Panc1 (cell line): ENCODE data around the gene PGLYRP2. TPM values are rescaled to one million over a fixed set of nuclear protein-coding genes. Genes with fewer than 3 reads are reported as not detected.

Experiments
- ATAC-seq: fragments of 200-7000 bp; cut with Tn5 transposase; 2 replicates; pipeline ENCODE4 v1.9.1; 2020; ENCODE audit warnings: mild to moderate bottlenecking, moderate library complexity
- BruUV-seq: library from RNA; stranded (reverse); fragments of 400-500 nt; replicated peaks from 2 replicates; lab custom pipeline; 2021; lab: Mats Ljungman, UMichigan
- CTCF ChIA-PET: fragments of 300-600 bp; sonication (Branson Sonifier 250); formaldehyde crosslinking; loops from one replicate; lab custom pipeline; 2022; ENCODE audit warnings: antibody characterized with exemption; lab: Charles Lee
- POLR2A ChIA-PET: fragments of 300-600 bp; sonication (Branson Sonifier 250); formaldehyde crosslinking; loops from one replicate; lab custom pipeline; 2022; ENCODE audit warnings: antibody characterized with exemption; lab: Charles Lee
- DNase-seq: peaks from one replicate; pipeline ENCODE4 v3.0.0-alpha.2; 2010; ENCODE audit warnings: low read depth, low spot score
- H3K27ac ChIP-seq: 2 replicates; pipeline ENCODE4 v1.5.1; 2011; ENCODE audit warnings: mild to moderate bottlenecking, low read length, inconsistent platforms
- H3K27me3 ChIP-seq: fragments of 200-500 bp; sonication (Bioruptor generic); 2 replicates; pipeline ENCODE4 v1.6.0; 2014; ENCODE audit warnings: low read length, inconsistent platforms; ENCODE audit not compliant: control insufficient read depth, insufficient read depth
- H3K36me3 ChIP-seq: fragments of 200-500 bp; sonication (Bioruptor generic); 2 replicates; pipeline ENCODE4 v1.5.1; 2014; ENCODE audit warnings: inconsistent platforms, mild to moderate bottlenecking, low read length, moderate library complexity; ENCODE audit not compliant: control insufficient read depth, insufficient read depth
- H3K4me1 ChIP-seq: 2 replicates; pipeline ENCODE4 v1.5.1; 2011; ENCODE audit warnings: inconsistent platforms, mild to moderate bottlenecking, low read length, moderate library complexity; ENCODE audit not compliant: control insufficient read depth, insufficient read depth
- H3K4me3 ChIP-seq, 2 experiments: 2 replicates each; pipeline ENCODE4 v1.5.1; 2011 to 2012; ENCODE audit warnings: low read depth in 2 of 2, low read length in 2 of 2, mild to moderate bottlenecking in 2 of 2, inconsistent platforms in 1 of 2, moderate library complexity in 1 of 2
- H3K9me3 ChIP-seq: fragments of 200-500 bp; sonication (Bioruptor generic); 2 replicates; pipeline ENCODE4 v1.5.1; 2014; ENCODE audit warnings: low read depth, mild to moderate bottlenecking, inconsistent platforms, low read length, moderate library complexity; ENCODE audit not compliant: control insufficient read depth, insufficient read depth
- POLR2AphosphoS5 ChIP-seq: IDR thresholded peaks from 2 replicates; pipeline ENCODE4 v1.6.1; 2012; ENCODE audit warnings: mild to moderate bottlenecking, low read depth, low read length, moderate library complexity
- SIN3A ChIP-seq: IDR thresholded peaks from 2 replicates; pipeline ENCODE4 v1.6.1; 2012; ENCODE audit warnings: low read depth, mild to moderate bottlenecking, low read length, moderate library complexity, borderline replicate concordance; ENCODE audit not compliant: insufficient read depth
- TCF7L2 ChIP-seq: IDR thresholded peaks from 2 replicates; pipeline ENCODE4 v1.6.1; 2011; ENCODE audit warnings: mild to moderate bottlenecking, low read depth, low read length, inconsistent platforms
- in situ Hi-C: cut with HindIII; loops from 2 replicates; pipeline ENCODE4 v1.10.0; 2016; ENCODE audit warnings: low sequenced_read_pairs, low pct_unique_long_range_greater_than_20kb
- intact Hi-C: fragments of 100-400 bp; cut with micrococcal nuclease; formaldehyde crosslinking; loops from one replicate; pipeline ENCODE4 v1.10.0; 2022; ENCODE audit not compliant: unreplicated experiment
- total RNA-seq: library from RNA; stranded (reverse); gene quantifications from one replicate; pipeline ENCODE4 v1.2.1, GENCODE V29; 2021; ENCODE audit not compliant: unreplicated experiment
- TF ChIP-seq, protein P1 (sequence below): fragments of 450-650 bp; IDR thresholded peaks from 2 replicates; pipeline ENCODE4 v1.5.1; 2017; ENCODE audit warnings: mild to moderate bottlenecking
- TF ChIP-seq, protein P2 (sequence below), 2 experiments: IDR thresholded peaks; 2 replicates each; pipeline ENCODE4 v1.6.1; 2011 to 2012; ENCODE audit warnings: low read depth in 2 of 2, control low read depth in 1 of 2, low read length in 1 of 2, mild to moderate bottlenecking in 1 of 2, moderate library complexity in 1 of 2; ENCODE audit not compliant: insufficient read depth in 1 of 2

Gene PGLYRP2
- total RNA-seq, 1 experiment from 2014 or later: not detected

DNA sequence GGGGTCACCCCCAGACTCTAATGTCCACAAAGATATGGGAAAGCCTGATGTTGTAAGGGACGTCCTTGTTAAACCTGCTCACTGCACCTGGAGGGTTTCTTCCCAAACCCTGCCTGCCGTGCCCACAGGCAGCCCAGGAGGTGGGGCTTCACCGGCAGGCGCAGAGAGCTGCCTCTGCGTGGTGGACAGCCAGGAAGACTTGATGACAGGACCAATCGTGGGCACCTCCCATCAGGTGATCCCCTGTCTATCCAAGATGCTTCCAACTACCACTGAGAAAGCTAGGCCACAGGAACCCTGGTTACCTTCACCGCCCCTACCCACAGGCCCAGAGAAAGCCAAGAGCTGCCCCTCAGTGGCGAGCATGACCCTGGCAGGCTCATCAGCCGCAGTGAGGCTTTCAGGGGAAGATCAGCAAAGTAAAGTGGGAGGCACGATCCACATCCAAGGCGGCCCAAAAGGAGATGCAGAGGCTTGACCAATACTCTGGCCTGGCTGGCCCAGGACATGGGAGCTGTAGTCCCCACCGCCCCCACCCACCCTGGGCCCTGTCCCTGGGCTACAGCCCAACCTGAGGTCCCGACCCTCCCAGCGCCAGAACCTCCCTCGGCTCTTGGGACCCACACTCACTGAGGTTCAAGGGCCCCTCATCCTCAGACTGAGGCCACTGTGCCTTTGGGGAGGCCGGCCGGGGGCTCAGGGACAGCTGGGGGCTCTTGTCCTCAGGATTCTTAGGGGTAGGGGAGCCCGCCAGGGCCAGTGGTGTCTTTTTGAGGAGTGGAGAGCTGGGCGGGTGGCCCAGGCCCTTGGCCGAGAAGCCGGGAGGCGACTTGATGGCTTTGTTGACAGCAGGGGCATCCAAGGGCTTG is 50.1 kb downstream of the PGLYRP2 start:
- Histone ChIP-seq H3K36me3 (peaks cover 5% of the 10 kb centered on the region; the same call in 1 of the 2 replicates), H3K27me3 (no peaks in the 10 kb centered on the region), H3K27ac (no peak overlapping the region), H3K4me1 (peaks cover 10% of the 10 kb centered on the region; the same call in 1 of the 2 replicates), H3K9me3 (no peaks in the 10 kb centered on the region), H3K4me3 (no peak overlapping the region)
- no peak for TF ChIP-seq POLR2AphosphoS5
- TF ChIP-seq TCF7L2: no peak
- no peak for TF ChIP-seq SIN3A
- TF ChIP-seq, protein P1, sequence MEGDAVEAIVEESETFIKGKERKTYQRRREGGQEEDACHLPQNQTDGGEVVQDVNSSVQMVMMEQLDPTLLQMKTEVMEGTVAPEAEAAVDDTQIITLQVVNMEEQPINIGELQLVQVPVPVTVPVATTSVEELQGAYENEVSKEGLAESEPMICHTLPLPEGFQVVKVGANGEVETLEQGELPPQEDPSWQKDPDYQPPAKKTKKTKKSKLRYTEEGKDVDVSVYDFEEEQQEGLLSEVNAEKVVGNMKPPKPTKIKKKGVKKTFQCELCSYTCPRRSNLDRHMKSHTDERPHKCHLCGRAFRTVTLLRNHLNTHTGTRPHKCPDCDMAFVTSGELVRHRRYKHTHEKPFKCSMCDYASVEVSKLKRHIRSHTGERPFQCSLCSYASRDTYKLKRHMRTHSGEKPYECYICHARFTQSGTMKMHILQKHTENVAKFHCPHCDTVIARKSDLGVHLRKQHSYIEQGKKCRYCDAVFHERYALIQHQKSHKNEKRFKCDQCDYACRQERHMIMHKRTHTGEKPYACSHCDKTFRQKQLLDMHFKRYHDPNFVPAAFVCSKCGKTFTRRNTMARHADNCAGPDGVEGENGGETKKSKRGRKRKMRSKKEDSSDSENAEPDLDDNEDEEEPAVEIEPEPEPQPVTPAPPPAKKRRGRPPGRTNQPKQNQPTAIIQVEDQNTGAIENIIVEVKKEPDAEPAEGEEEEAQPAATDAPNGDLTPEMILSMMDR: no peak
- TF ChIP-seq, protein P2, sequence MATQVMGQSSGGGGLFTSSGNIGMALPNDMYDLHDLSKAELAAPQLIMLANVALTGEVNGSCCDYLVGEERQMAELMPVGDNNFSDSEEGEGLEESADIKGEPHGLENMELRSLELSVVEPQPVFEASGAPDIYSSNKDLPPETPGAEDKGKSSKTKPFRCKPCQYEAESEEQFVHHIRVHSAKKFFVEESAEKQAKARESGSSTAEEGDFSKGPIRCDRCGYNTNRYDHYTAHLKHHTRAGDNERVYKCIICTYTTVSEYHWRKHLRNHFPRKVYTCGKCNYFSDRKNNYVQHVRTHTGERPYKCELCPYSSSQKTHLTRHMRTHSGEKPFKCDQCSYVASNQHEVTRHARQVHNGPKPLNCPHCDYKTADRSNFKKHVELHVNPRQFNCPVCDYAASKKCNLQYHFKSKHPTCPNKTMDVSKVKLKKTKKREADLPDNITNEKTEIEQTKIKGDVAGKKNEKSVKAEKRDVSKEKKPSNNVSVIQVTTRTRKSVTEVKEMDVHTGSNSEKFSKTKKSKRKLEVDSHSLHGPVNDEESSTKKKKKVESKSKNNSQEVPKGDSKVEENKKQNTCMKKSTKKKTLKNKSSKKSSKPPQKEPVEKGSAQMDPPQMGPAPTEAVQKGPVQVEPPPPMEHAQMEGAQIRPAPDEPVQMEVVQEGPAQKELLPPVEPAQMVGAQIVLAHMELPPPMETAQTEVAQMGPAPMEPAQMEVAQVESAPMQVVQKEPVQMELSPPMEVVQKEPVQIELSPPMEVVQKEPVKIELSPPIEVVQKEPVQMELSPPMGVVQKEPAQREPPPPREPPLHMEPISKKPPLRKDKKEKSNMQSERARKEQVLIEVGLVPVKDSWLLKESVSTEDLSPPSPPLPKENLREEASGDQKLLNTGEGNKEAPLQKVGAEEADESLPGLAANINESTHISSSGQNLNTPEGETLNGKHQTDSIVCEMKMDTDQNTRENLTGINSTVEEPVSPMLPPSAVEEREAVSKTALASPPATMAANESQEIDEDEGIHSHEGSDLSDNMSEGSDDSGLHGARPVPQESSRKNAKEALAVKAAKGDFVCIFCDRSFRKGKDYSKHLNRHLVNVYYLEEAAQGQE (IDR thresholded peaks at IDR 0.05; ENCODE audit: insufficient read depth in 1 of 2, low read depth in 2 of 2, low read length in 1 of 2): no peak
- DNase-seq: no peak
- intact Hi-C loops: no loop called here
- no peak for ATAC-seq
- ChIA-PET CTCF (no interaction called here), POLR2A (no interaction called here)
- BruUV-seq: no TSS peak
- in situ Hi-C loops: no loop called here

DNA sequence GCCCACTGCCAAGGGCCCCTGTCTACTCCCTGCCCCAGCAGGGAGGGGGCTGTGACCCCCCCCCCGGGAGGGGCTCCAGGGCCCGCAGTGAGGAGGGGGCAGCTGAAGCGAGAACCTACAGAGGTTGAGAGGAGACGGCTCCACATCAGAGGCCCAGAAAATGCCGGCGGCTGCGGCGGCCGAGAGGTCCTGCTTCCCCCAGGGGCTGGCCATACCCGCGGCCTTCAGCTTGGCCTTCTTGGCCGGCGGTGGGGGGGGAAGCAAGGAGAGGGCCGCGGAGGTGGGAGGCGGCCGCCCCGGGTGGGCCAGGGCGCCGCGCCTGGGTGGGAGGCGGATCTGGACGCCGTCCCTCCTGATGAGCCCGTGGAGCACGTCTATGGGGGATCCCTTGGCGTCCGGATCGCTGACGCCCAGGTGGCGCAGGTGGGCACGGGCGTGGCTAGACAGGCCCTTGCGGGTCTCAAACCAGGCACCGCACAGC is 51.3 kb downstream of the PGLYRP2 start:
- Histone ChIP-seq H3K9me3 (no peaks in the 10 kb centered on the region), H3K4me3 (no peak overlapping the region), H3K27ac (no peak overlapping the region), H3K36me3 (peaks cover 5% of the 10 kb centered on the region; the same call in 1 of the 2 replicates), H3K4me1 (peaks cover 10% of the 10 kb centered on the region; the same call in 1 of the 2 replicates), H3K27me3 (no peaks in the 10 kb centered on the region)
- TF ChIP-seq TCF7L2: no peak
- no peak for TF ChIP-seq SIN3A
- TF ChIP-seq, protein P2 (IDR thresholded peaks at IDR 0.05; ENCODE audit: insufficient read depth in 1 of 2, low read depth in 2 of 2, low read length in 1 of 2): no peak
- TF ChIP-seq, protein P1: no peak
- no peak for TF ChIP-seq POLR2AphosphoS5
- in situ Hi-C loops (no loop called here), intact Hi-C loops (no loop called here)
- ATAC-seq (no peak), DNase-seq (no peak)
- CTCF ChIA-PET: no interaction called here
- POLR2A ChIA-PET: interaction anchor here (0.8 kb wide), 1 partner anchor 194 kb away, joined by 6 read pairs; no protein-coding TSS in a partner anchor
- BruUV-seq: no TSS peak
